GM18867 (cell line): Measurements from ENCODE around the gene APOOL.
"Not testable (repeated sequence)": the region's sequence is repeated elsewhere in the genome, so short reads cannot be mapped to it uniquely, and the experiment has no call there.

Experiments used
- ATAC-seq: cut with Tn5 transposase; IDR thresholded peaks from one replicate; pipeline ENCODE4 v1.9.1; 2021; ENCODE audit warnings: mild to moderate bottlenecking, moderate library complexity; ENCODE audit not compliant: unreplicated experiment

Gene APOOL, protein sequence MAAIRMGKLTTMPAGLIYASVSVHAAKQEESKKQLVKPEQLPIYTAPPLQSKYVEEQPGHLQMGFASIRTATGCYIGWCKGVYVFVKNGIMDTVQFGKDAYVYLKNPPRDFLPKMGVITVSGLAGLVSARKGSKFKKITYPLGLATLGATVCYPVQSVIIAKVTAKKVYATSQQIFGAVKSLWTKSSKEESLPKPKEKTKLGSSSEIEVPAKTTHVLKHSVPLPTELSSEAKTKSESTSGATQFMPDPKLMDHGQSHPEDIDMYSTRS

DNA sequence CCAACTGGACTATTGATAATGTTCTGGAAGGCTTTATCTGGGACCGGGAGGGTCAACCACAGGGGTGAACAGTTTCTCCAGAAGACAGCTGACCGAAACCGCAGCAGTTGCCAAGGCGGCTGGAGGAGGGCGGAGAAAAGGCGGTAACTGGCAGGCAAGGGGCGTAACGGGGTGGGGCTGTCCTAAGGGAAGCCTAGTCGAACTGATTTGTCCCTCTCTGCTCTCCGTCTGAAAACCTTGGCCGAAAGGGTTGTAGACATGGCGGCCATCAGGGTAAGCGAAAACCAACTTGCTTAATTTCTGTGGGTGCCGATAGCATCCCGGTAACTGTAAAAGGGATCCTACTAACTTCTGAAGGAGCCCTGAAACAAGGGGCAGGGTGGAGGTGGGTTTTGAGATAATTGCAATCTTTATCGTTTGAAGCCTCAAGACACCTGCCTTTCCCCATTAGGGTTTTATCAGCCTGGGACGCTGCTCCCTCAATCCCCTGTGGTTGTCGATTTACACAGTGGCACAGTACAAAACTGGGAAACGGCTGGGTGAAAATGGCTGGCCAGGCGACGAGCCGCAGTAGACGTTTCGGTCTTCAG is at the start of gene APOOL:
APOOL (plus strand) TSS at position 223 of the 590 bp plus-strand sequence; CDS start at position 259, 36 bp downstream.
- peak; percentile 96 for ATAC-seq

DNA sequence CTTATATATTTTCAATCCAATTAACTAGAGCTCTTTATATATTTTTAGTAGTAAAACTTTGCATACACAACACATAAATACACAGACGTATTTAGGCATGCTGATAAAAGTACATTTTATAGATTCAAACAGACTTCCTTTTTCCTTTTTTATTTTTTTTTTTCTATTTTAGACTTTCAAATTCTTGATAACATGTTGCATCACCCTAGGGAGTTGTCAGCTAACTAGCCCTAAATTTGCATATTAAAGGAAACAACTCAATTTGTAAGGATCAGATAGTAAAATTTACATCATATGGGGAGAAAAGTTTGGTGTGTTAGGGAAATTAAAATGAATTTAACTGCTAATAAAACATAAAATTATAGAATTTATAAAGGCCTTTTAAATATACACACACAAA is 47.4 kb upstream of the APOOL start:
- no peak for ATAC-seq

DNA sequence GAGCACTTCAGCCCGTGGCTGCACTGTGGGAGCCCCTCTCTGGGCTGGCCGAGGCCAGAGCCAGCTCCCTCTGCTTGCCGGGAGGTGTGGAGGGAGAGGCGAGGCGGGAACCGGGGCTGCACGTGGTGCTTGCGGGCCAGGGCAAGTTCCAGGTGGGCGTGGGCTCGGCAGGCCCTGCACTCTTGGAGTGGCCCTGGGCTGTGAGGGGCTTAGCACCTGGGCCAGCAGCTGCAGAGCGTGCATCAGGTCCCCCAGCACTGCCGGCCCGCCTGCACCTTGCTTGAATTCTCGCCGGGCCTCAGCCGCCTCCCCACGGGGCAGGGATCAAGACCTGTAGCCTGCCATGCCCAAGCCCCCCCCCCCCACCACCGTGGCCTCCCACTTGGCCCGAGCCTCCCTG is 28.9 kb upstream of the APOOL start:
- ATAC-seq = no peak

DNA sequence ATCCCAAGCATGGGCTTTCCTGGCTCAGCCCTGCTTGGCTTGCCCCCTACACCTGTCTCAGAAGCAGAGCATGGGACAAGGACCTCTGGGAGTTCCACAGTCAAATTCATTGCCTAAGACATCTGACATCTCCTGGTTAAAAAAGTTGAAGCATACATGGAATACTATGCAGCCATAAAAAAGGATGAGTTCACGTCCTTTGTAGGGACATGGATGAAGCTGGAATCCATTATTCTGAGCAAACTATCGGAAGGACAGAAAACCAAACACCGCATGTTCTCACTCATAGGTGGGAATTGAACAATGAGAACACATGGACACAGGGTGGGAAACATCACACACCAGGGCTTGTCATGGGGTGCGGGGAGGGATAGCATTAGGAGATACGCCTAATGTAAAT is 11.9 kb upstream of the APOOL start:
- ATAC-seq = not testable (repeated sequence)

DNA sequence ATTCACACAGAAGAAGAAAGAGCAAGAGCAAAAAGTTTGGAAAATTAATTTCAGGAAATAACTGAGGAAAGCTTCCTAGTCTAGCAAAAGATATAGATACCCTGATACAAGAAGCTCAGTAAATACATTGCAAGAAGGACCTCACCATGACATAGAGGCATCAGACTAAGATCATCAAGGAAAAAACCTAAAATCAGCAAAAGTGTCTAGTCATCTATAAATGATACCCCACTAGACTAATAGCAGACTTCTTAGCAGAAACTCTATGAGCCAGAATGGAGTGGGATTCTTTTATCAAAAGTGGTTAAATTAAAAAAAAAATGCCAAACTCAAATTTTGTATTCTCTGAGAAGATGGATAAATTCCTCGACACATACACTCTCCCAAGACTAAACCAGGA is 10.5 kb upstream of the APOOL start:
- ATAC-seq = no peak

DNA sequence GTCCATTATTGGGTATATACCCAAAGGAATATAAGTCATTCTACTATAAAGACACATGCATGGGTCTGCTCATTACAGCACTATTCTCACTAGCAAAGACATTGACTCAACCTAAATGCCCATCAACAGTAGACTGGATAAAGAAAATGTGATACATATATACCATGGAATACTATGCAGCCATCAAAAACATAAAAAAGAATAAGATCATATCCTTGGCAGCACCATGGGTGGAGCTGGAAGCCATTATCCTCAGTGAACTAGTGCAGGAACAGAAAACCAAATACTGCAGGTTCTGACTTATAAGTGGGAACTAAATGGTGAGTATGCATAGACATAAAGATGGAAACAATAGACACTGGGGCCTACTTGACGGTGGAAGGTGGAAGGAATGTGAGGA is 2.3 kb upstream of the APOOL start:
- no peak for ATAC-seq

DNA sequence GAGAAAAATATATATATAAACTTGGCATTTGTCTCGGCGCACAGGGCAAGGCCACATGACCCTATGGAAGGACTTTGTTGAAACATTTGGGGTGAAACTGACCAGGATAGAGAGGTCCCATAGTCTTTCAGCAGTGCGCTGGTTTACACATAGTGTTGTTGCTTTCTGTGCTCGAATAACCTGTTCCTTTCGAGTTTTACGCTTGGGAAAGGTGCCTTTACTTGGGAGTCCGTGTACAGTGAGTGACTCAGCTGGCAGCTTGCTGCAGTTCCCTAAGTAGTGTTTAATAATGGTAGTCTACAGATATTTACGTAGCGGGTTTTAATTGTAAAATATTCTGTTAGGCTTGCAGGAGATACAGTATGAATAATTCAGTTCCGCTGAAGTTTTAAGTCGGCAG is 578 bp downstream of the APOOL start:
- ATAC-seq = peak; percentile 2

DNA sequence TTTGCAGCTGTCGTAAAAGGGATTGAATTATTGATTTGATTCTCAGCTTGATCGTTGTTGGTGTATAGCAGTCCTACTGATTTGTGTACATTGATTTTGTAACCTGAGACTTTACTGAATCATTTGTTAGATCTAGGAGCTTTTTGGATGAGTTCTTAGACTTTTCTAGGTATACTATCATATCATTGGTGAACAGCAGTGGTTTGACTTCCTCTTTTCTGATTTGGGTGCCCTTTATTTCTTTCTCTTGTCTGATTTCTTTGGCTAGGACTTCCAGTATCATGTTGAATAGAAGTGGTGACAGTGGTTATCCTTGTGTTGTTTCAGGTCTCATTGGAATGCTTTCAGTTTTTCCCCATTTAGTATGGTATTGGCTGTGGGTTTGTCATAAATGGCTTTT is 8.4 kb downstream of the APOOL start:
- ATAC-seq = no peak

DNA sequence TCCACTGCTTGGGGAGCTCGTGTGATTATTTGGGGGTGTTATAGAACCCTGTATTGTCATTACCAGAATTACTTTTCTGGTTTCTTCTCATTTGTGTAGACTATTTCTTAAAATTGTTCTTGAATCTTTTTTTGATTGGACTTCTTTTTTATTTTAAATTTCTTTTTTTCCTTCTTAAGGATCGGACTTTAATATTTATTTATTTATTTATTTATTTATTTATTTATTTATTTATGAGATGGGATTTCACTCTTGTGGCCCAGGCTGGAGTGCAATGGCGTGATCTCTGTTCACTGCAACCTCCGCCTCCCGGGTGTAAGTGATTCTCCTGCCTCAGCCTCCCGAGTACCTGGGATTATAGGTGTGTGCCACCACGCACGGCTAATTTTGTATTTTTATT is 11.7 kb downstream of the APOOL start:
- ATAC-seq = not testable (repeated sequence)

DNA sequence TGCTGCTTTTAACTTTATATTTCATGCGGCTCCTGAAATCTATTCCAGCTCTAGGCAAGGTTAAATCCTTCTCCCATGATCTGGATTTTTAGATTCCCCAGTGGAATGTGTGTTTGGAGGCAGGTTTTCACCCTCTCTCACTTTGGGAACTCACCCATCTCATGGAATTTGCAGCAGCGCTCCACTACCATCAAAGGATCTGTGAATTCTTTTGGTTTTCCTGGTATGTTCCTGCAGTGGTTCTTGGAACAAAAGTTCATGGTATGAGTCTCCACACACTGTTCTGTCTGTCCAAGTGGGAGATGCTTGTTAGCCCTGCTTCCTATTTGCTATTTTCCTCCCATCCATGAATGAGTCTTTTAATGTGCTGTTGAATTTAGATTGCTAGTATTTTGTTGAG is 14.0 kb downstream of the APOOL start:
- no peak for ATAC-seq

DNA sequence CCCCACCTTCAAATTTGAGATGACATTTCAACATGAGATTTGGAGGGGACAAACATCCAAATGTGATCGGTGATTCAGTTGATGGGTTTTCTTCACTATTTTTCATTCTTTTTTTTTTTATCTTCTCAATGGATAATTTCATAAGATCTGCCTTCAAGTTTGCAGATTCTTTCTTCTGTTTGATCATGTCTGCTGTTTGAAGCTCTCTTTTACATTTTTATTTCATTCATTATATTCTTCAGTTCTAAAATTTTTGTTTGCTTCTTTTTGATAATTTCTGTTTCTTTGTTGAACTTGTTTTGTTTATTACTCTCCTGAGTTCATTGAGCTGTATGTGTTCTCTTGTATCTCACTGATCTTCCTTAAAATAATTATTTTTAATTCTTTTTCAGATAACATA is 14.8 kb downstream of the APOOL start:
- ATAC-seq = no peak

DNA sequence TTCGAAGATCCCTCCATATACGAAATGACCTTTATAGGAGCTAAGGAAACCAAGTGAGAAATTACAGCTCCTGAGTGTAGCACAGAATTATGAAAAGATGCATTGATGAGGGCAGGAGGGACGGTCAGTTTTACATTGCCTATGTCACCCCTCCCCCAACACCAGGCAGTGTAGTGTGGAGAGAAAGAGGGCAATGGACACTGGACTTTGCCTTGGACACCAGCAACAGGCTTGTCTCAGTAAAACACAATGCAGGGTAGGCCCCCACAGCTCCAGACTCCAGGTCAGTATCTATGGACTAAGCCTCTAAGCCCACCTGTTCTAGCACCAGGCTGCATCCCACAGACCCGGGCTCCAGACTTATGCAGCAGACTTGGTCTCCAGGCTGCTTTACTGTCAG is 16.5 kb downstream of the APOOL start:
- ATAC-seq = no peak

DNA sequence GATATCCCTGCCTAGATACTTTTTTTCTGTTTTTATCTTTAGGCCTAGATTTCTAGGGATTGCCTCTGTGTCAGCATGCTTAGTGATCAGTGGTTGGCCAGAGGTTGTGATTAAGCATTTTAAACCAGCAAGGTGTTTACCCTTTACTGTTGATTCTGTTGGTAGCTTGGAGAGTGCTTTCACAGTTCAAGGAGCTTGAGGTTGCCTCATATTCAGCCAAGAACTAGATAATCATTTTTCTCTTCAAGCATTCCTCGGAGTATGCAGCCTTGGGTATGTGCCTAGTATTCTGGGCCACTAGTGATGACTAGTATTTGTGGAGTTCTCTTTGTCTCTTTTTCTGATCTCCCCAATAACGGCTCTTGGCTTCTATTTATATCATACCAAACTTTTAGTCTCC is 20.4 kb downstream of the APOOL start:
- no peak for ATAC-seq

DNA sequence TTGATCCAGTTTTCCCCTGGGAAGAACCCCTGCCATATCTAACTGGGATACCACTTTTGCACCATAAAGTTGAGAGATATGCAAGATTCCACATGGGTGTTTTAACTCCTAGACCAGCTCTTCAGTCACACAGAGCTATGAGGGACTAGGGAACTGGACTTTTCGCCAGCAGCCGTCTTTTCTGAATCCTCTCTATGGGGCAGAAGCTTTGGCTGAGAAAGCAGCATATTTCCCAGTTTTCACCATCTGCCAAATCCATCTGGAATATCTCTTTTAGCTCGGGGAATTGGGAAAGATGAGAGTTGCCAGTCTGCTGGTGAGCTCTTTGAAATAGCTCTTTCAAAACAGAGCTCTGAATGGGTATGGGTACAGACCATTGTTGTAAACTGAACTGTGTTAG is 20.9 kb downstream of the APOOL start:
- ATAC-seq = no peak

DNA sequence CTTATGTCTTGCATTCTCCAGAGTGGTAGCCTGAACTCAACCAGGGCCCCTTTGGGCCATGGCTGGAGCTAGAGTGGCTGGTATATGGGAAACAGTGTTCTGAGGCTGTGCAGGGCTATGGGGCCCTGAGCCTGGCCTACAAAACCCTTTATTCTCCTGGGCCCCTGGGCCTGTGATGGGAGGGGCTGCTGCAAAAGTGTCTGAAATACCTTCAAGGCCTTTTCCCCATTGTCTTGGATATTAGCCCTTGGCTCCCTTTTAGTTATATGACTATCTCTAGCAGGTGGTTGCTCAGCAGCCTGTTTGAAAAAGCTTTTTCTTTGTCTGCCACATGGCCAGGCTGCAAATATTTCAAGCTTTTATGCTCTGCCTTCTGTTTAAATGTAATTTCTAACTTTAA is 22.5 kb downstream of the APOOL start:
- ATAC-seq = no peak

DNA sequence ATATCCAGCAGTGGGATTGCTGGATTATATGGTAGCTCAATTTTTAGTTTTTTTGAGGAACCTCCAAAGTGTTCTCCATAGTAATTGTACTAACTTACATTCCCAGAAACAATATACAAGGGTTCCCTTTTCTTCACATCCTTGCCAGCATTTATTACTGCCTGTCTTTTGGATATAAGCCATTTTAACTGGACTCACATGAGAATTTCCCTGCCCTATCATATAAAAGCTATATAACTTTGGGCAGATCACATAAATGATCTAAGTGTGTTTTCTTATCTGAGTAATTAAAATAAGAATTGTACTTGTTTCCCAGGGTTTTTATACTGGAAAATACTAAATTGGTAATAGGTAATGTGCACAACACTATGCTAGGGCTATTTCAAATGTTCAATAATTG is 25.4 kb downstream of the APOOL start:
- ATAC-seq = no peak

DNA sequence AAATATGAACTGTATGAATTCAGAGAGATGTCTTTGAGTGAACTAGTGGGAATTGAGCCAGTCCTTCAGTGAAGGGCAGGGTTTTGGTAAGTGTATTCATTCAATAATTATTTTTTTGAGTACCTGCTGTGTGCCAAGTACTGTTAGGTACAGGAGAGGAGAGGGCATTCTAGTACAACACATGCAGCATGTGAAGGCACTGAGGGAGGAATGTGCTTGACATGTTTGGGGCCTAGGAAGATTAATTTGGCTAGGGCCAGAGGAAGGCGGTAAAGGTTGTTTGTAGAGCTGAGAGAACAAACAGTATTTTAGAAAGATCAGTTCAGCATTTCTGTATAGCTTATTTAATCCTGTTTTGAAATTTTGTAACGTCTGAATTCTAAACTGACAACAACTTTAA is 27.8 kb downstream of the APOOL start:
- no peak for ATAC-seq

DNA sequence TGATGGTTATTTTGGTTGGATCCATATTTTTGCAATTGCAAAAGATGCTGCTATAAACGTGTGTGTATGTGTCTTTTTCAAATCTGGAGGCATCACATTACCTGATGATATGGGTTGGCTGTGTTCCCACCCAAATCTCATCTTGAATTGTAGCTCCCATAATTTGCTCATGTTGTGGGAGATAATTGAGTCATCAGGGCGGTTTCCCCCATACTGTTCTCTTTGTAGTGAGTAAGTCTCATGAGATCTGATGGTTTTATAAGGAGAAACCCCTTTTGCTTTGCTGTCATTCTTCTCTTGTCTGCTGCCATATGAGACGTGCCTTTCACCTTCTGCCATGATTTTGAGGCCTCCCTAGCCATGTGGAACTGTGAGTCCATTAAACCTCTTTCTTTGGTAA is 33.4 kb downstream of the APOOL start:
- no peak for ATAC-seq

DNA sequence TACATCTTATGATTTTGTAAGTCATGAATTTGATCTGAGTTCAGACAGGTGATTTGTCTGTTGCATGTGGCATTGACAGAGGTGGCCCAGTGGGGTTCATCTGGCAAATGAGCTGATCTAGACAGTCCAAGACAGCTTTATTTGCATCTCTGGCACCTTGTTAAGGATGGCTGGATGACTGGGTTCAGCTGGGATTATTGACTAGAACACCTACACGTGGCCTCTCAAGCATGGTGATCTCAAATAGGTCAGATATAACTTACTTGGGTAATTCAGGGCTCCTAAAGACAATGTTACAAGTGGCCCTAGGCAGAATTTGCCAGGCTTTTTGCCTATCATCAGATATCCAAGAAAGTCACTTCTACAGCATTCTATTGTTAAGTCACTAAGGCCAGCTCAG is 48.0 kb downstream of the APOOL start:
- no peak for ATAC-seq

DNA sequence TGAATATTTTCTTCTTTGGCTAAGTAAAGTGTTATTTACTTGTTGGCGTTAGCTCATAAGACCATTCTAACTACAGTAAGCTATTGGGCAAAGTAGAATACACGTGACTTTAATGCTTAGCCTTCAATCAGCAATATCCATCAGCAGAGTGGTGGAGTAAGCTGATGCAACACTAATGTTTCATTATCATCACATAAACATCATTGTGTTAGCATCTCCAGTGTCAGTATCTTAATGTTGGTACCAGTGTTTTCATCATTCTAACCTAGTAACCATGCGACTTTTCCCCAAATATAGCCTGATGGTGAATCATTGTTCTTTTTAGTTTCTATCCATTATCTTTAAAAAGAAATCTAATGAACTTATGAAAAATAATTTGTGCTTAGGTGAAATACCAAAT is 48.5 kb downstream of the APOOL start:
- ATAC-seq = no peak

DNA sequence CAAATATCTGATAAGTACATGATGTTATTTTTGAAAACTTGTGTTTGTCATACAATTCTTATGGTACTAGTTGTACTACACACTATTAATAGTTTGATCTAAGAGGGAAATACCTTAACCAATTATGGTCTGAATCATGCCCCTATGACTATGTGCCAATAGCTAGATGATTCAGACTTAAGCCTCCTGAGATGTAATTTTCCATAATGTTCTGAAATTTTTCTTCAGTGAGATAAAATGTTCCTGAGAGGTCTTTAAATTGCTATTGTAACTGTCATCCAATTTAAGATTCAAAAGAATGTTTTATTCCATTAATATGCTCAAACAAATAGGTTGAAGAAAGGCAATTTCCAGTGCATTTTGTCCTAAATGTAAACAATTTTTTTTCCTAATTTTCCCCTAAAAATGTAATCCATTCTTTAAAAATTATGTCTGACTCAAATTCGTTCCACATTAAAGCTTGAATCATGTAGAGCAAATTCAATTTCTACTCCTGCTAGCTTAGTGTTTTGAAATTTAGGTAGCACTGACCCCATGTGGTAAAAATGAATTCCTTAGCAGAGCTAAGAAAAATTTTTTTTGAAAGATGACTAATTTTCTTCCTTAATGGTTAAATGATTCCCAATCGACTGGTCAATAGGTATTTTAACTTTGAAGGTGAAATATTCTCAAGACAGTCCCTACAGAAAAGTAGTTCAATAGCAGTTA is 49.1 kb downstream of the APOOL start:
- no peak for ATAC-seq

DNA sequence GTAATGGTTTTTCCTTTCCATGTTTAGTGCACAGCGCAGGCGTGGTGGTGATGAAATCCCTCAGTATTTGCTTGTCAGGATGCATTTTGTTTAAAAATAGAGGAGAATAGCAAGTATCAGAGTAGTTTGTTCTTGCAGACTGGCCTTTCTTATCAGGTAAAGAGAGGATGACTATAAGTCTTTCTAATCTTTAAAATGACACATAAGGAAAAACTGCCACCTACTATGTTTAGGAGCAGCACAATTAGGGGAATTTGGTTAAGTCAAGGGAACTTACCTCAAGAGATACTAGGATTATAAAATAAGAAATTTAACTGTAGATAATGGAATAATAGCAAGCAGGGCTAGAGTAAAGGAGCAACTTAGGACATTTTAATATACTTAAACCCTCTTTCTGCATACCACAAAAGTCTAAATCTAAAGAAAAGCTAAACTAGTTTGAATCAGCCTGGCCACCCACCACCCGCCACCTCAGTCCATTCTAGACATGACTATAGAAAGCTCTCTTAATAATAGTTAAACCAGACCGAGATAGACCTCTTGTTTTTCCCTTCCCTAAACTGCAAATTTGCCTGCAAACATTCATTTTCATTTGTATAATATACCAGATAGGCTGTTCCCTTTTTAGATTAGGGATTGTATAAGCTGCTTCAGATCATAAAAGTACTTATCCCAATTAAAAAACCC is 62.0 kb downstream of the APOOL start:
- ATAC-seq = peak; percentile 69
